Panc1 (cell line): ENCODE data around the gene GPR157. TPM values are rescaled to one million over a fixed set of nuclear protein-coding genes. Genes with fewer than 3 reads are reported as not detected.

Experiments
- ATAC-seq: fragments of 200-7000 bp; cut with Tn5 transposase; 2 replicates; pipeline ENCODE4 v1.9.1; 2020; ENCODE audit warnings: mild to moderate bottlenecking, moderate library complexity
- BruUV-seq: library from RNA; stranded (reverse); fragments of 400-500 nt; replicated peaks from 2 replicates; lab custom pipeline; 2021; lab: Mats Ljungman, UMichigan
- CTCF ChIA-PET: fragments of 300-600 bp; sonication (Branson Sonifier 250); formaldehyde crosslinking; loops from one replicate; lab custom pipeline; 2022; ENCODE audit warnings: antibody characterized with exemption; lab: Charles Lee
- POLR2A ChIA-PET: fragments of 300-600 bp; sonication (Branson Sonifier 250); formaldehyde crosslinking; loops from one replicate; lab custom pipeline; 2022; ENCODE audit warnings: antibody characterized with exemption; lab: Charles Lee
- DNase-seq: peaks from one replicate; pipeline ENCODE4 v3.0.0-alpha.2; 2010; ENCODE audit warnings: low read depth, low spot score
- H3K27ac ChIP-seq: 2 replicates; pipeline ENCODE4 v1.5.1; 2011; ENCODE audit warnings: mild to moderate bottlenecking, low read length, inconsistent platforms
- H3K27me3 ChIP-seq: fragments of 200-500 bp; sonication (Bioruptor generic); 2 replicates; pipeline ENCODE4 v1.6.0; 2014; ENCODE audit warnings: low read length, inconsistent platforms; ENCODE audit not compliant: control insufficient read depth, insufficient read depth
- H3K36me3 ChIP-seq: fragments of 200-500 bp; sonication (Bioruptor generic); 2 replicates; pipeline ENCODE4 v1.5.1; 2014; ENCODE audit warnings: inconsistent platforms, mild to moderate bottlenecking, low read length, moderate library complexity; ENCODE audit not compliant: control insufficient read depth, insufficient read depth
- H3K4me1 ChIP-seq: 2 replicates; pipeline ENCODE4 v1.5.1; 2011; ENCODE audit warnings: inconsistent platforms, mild to moderate bottlenecking, low read length, moderate library complexity; ENCODE audit not compliant: control insufficient read depth, insufficient read depth
- H3K4me3 ChIP-seq, 2 experiments: 2 replicates each; pipeline ENCODE4 v1.5.1; 2011 to 2012; ENCODE audit warnings: low read depth in 2 of 2, low read length in 2 of 2, mild to moderate bottlenecking in 2 of 2, inconsistent platforms in 1 of 2, moderate library complexity in 1 of 2
- H3K9me3 ChIP-seq: fragments of 200-500 bp; sonication (Bioruptor generic); 2 replicates; pipeline ENCODE4 v1.5.1; 2014; ENCODE audit warnings: low read depth, mild to moderate bottlenecking, inconsistent platforms, low read length, moderate library complexity; ENCODE audit not compliant: control insufficient read depth, insufficient read depth
- POLR2AphosphoS5 ChIP-seq: IDR thresholded peaks from 2 replicates; pipeline ENCODE4 v1.6.1; 2012; ENCODE audit warnings: mild to moderate bottlenecking, low read depth, low read length, moderate library complexity
- SIN3A ChIP-seq: IDR thresholded peaks from 2 replicates; pipeline ENCODE4 v1.6.1; 2012; ENCODE audit warnings: low read depth, mild to moderate bottlenecking, low read length, moderate library complexity, borderline replicate concordance; ENCODE audit not compliant: insufficient read depth
- TCF7L2 ChIP-seq: IDR thresholded peaks from 2 replicates; pipeline ENCODE4 v1.6.1; 2011; ENCODE audit warnings: mild to moderate bottlenecking, low read depth, low read length, inconsistent platforms
- in situ Hi-C: cut with HindIII; loops from 2 replicates; pipeline ENCODE4 v1.10.0; 2016; ENCODE audit warnings: low sequenced_read_pairs, low pct_unique_long_range_greater_than_20kb
- intact Hi-C: fragments of 100-400 bp; cut with micrococcal nuclease; formaldehyde crosslinking; loops from one replicate; pipeline ENCODE4 v1.10.0; 2022; ENCODE audit not compliant: unreplicated experiment
- total RNA-seq: library from RNA; stranded (reverse); gene quantifications from one replicate; pipeline ENCODE4 v1.2.1, GENCODE V29; 2021; ENCODE audit not compliant: unreplicated experiment
- TF ChIP-seq, protein P1 (sequence below): fragments of 450-650 bp; IDR thresholded peaks from 2 replicates; pipeline ENCODE4 v1.5.1; 2017; ENCODE audit warnings: mild to moderate bottlenecking
- TF ChIP-seq, protein P2 (sequence below), 2 experiments: IDR thresholded peaks; 2 replicates each; pipeline ENCODE4 v1.6.1; 2011 to 2012; ENCODE audit warnings: low read depth in 2 of 2, control low read depth in 1 of 2, low read length in 1 of 2, mild to moderate bottlenecking in 1 of 2, moderate library complexity in 1 of 2; ENCODE audit not compliant: insufficient read depth in 1 of 2

GPR157 gene
- total RNA-seq, 1 experiment from 2014 or later = 19.8 TPM

DNA sequence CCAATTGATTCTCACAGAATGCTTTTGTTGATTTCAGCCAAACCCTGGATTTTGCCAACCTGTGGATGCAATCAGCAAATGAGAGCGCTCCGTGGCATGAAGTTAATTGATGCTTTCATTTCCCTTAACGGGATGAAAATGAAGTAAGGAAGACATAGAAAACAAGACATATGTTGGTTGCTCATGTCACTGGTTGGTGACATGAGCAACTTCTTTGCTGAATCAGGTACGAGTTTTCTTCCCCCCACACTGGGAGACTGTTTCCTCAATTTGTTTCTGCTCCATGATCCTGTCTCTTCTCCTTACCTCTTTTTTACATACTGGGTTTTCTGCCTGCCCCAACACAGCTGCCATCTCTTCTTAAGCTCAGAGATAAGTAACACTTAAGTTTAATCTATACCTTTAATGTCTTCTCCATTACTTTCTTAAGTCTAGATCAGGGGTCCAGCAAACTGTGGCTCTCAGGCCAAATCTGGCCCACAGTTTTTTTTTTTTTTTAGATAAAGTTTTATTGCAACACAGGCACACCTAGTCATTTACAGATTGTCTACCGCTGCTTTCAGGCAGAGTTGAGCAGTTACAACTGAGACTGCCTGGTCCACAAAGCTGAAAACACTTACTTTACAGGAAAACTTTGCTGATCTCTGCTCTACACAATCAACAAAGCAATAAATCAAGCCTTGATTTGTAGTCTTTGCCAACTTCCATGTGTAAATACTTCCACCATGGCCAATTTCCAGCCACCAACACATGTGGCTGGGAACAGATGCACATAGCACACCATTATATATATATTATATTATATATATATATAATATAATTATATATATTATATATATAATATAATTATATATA is 13.3 kb downstream of the GPR157 start:
- H3K9me3 ChIP-seq = no peaks in the 10 kb centered on the region
- H3K4me3 ChIP-seq = no peak overlapping the region
- DNase-seq (no peak), ATAC-seq (no peak)
- no peaks in the 10 kb centered on the region for H3K27me3 ChIP-seq
- peaks cover 2% of the 10 kb centered on the region; the same call in 1 of the 2 replicates for H3K4me1 ChIP-seq
- intact Hi-C loops = no loop called here
- H3K27ac ChIP-seq = no peak overlapping the region
- H3K36me3 ChIP-seq = no peaks in the 10 kb centered on the region
- ChIA-PET CTCF (no interaction called here), POLR2A (interaction anchor here (0.6 to 0.7 kb wide), 2 partner anchors 52 to 54 kb away, joined by 6 to 8 read pairs; no protein-coding TSS in a partner anchor)
- BruUV-seq = no TSS peak
- TF ChIP-seq TCF7L2 = no peak
- TF ChIP-seq SIN3A = no peak
- TF ChIP-seq, protein P1, sequence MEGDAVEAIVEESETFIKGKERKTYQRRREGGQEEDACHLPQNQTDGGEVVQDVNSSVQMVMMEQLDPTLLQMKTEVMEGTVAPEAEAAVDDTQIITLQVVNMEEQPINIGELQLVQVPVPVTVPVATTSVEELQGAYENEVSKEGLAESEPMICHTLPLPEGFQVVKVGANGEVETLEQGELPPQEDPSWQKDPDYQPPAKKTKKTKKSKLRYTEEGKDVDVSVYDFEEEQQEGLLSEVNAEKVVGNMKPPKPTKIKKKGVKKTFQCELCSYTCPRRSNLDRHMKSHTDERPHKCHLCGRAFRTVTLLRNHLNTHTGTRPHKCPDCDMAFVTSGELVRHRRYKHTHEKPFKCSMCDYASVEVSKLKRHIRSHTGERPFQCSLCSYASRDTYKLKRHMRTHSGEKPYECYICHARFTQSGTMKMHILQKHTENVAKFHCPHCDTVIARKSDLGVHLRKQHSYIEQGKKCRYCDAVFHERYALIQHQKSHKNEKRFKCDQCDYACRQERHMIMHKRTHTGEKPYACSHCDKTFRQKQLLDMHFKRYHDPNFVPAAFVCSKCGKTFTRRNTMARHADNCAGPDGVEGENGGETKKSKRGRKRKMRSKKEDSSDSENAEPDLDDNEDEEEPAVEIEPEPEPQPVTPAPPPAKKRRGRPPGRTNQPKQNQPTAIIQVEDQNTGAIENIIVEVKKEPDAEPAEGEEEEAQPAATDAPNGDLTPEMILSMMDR = no peak
- TF ChIP-seq, protein P2, sequence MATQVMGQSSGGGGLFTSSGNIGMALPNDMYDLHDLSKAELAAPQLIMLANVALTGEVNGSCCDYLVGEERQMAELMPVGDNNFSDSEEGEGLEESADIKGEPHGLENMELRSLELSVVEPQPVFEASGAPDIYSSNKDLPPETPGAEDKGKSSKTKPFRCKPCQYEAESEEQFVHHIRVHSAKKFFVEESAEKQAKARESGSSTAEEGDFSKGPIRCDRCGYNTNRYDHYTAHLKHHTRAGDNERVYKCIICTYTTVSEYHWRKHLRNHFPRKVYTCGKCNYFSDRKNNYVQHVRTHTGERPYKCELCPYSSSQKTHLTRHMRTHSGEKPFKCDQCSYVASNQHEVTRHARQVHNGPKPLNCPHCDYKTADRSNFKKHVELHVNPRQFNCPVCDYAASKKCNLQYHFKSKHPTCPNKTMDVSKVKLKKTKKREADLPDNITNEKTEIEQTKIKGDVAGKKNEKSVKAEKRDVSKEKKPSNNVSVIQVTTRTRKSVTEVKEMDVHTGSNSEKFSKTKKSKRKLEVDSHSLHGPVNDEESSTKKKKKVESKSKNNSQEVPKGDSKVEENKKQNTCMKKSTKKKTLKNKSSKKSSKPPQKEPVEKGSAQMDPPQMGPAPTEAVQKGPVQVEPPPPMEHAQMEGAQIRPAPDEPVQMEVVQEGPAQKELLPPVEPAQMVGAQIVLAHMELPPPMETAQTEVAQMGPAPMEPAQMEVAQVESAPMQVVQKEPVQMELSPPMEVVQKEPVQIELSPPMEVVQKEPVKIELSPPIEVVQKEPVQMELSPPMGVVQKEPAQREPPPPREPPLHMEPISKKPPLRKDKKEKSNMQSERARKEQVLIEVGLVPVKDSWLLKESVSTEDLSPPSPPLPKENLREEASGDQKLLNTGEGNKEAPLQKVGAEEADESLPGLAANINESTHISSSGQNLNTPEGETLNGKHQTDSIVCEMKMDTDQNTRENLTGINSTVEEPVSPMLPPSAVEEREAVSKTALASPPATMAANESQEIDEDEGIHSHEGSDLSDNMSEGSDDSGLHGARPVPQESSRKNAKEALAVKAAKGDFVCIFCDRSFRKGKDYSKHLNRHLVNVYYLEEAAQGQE (IDR thresholded peaks at IDR 0.05; ENCODE audit: insufficient read depth in 1 of 2, low read depth in 2 of 2, low read length in 1 of 2) = no peak
- TF ChIP-seq POLR2AphosphoS5 = no peak
- in situ Hi-C loops = no loop called here

DNA sequence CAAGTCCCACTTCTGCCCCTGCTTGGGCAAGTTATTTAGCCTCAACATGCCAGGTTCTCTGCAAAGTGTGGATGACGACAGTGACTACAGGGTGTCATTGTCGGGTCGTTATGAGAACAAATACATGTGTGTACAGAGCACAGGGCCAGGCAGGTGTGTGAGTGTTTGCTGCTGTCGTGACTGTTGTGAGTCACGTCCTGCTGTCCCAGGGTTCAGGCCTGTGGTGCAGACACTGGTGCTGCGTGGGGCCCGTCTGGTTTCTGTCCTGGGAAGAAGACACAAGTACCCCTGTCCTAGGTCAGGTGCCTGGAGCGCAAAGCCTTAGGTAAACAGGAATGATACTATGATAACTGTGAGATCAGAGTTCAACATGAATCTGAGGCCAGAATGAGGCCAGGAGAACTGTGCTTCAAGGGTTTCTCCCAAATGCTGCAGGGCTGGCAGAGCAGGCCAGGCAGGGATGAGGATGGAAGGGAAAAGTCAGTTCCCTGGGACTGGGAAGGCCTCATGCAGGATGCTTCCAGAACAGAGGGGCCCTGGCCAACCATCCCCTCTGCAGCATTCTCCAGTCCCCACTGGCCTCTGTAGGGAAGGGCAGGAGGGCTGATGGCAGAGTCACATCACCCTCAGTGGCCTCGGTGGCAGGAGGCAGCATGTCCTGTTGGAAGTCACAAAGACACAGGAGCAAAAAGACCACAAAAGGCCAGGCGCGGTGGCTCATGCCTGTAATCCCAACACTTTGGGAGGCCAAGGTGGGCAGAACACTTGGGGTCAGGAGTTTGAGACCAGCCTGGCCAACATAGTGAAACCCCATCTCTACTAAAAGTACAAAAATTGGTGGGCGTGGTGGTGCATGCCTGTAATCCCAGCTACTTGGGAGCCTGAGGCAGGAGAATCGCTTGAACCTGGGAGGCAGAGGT is 15.7 kb downstream of the GPR157 start:
- Histone ChIP-seq H3K27ac (no peak overlapping the region), H3K36me3 (no peaks in the 10 kb centered on the region), H3K4me1 (no peaks in the 10 kb centered on the region; the same call in 1 of the 2 replicates), H3K9me3 (no peaks in the 10 kb centered on the region), H3K27me3 (no peaks in the 10 kb centered on the region), H3K4me3 (no peak overlapping the region)
- in situ Hi-C loops (no loop called here), intact Hi-C loops (no loop called here)
- TF ChIP-seq SIN3A (no peak), TCF7L2 (no peak), POLR2AphosphoS5 (no peak)
- TF ChIP-seq, protein P2 (IDR thresholded peaks at IDR 0.05; ENCODE audit: insufficient read depth in 1 of 2, low read depth in 2 of 2, low read length in 1 of 2) = no peak
- TF ChIP-seq, protein P1 = no peak
- ATAC-seq = no peak
- ChIA-PET POLR2A (no interaction called here), CTCF (interaction anchor here (0.6 kb wide), 1 partner anchor 84 kb away, joined by 6 read pairs; no protein-coding TSS in a partner anchor)
- no TSS peak for BruUV-seq
- DNase-seq = no peak
